GM19324 (cell line): ENCODE data around the gene CACNB3.

Experiments used
- ATAC-seq: cut with Tn5 transposase; IDR thresholded peaks from one replicate; pipeline ENCODE4 v1.9.1; 2021; ENCODE audit warnings: mild to moderate bottlenecking, moderate library complexity; ENCODE audit not compliant: unreplicated experiment, low FRiP score

Gene CACNB3

GRCh38 chr12:48817873-48818830 lies at the start of gene CACNB3:
CACNB3 (plus strand) TSS chr12:48818496; CDS start chr12:48818930, 434 bp downstream.
- no peak for ATAC-seq

GRCh38 chr12:48768736-48769135 lies 49.6 kb upstream of the CACNB3 start:
- no peak for ATAC-seq

- ATAC-seq = no peak
These were observed 47.5 kb upstream of the CACNB3 start for GRCh38 chr12:48770756-48771155.

- ATAC-seq = no peak
These were observed 46.6 kb upstream of the CACNB3 start for GRCh38 chr12:48771588-48772112.

- no peak for ATAC-seq
These were observed 44.6 kb upstream of the CACNB3 start for GRCh38 chr12:48773686-48774085.

GRCh38 chr12:48774516-48774915 lies 43.8 kb upstream of the CACNB3 start:
- no peak for ATAC-seq

- ATAC-seq = no peak
These were observed 43.0 kb upstream of the CACNB3 start for GRCh38 chr12:48775299-48775698.

GRCh38 chr12:48775991-48776649 lies 42.2 kb upstream of the CACNB3 start:
- no peak for ATAC-seq

- ATAC-seq = no peak
These were observed 41.3 kb upstream of the CACNB3 start for GRCh38 chr12:48776956-48777355.

- ATAC-seq = no peak
These were observed 40.5 kb upstream of the CACNB3 start for GRCh38 chr12:48777501-48778400.

- ATAC-seq = no peak
These were observed 38.4 kb upstream of the CACNB3 start for GRCh38 chr12:48779869-48780268.

GRCh38 chr12:48780381-48781025 lies 37.8 kb upstream of the CACNB3 start:
- no peak for ATAC-seq

- ATAC-seq = no peak
These were observed 36.4 kb upstream of the CACNB3 start for GRCh38 chr12:48781750-48782456.

- no peak for ATAC-seq
These were observed 35.6 kb upstream of the CACNB3 start for GRCh38 chr12:48782457-48783395.

GRCh38 chr12:48783432-48783831 lies 34.9 kb upstream of the CACNB3 start:
- ATAC-seq = no peak

- no peak for ATAC-seq
These were observed 31.4 kb upstream of the CACNB3 start for GRCh38 chr12:48786591-48787544.
